GM12878 (cell line): ENCODE measurements around the gene PCBP4. TPM values are rescaled to one million over a fixed set of nuclear protein-coding genes. Genes with fewer than 3 reads are reported as not detected.
A peak's percentile ranks its signal among the peaks of the same experiment; 100 is the strongest.

ENCODE experiments used
- ATAC-seq: fragments of 200-7000 bp; cut with Tn5 transposase; 3 replicates; pipeline ENCODE4 v1.9.1; 2020; ENCODE audit warnings: mild to moderate bottlenecking, moderate library complexity
- BruUV-seq: library from RNA; stranded (reverse); fragments of 400-500 nt; replicated peaks from 2 replicates; lab custom pipeline; 2021; lab: Mats Ljungman, UMichigan
- CTCF ChIA-PET: fragments of 300-600 bp; sonication (Branson Sonifier 250); formaldehyde crosslinking; extraction: SDS; loops from one replicate; lab custom pipeline; 2021; ENCODE audit warnings: inconsistent platforms; lab: Yijun Ruan, JAX
- POLR2A ChIA-PET: fragments of 350-600 bp; formaldehyde crosslinking; extraction: SDS; loops from one replicate; lab custom pipeline; 2021; ENCODE audit warnings: inconsistent platforms; lab: Charles Lee
- RAD21 ChIA-PET: fragments of 300-600 bp; sonication (Branson Sonifier 250); formaldehyde crosslinking; loops from one replicate; lab custom pipeline; 2023; ENCODE audit warnings: antibody characterized with exemption; ENCODE audit not compliant: unreplicated experiment; lab: Charles Lee
- SMC1A ChIA-PET: fragments of 300-600 bp; sonication (Branson Sonifier 250); formaldehyde crosslinking; loops from one replicate; lab custom pipeline; 2023; ENCODE audit not compliant: unreplicated experiment, uncharacterized antibody; lab: Charles Lee
- DNase-seq: peaks from one replicate; pipeline ENCODE4 v3.0.0-alpha.2; 2011; ENCODE audit warnings: low read depth, low spot score
- FAIRE-seq: peaks from 3 replicates; lab custom pipeline; 2011; peaks lifted over from hg19 to GRCh38; lab: Jason Lieb, UNC
- H2AFZ ChIP-seq: 2 replicates; pipeline ENCODE4 v1.6.0; 2011; ENCODE audit warnings: low read depth, low read length, control low read depth; ENCODE audit not compliant: control insufficient read depth
- H3K27ac ChIP-seq: 2 replicates; pipeline ENCODE4 v1.5.1; 2011; ENCODE audit warnings: control low read depth; ENCODE audit not compliant: control insufficient read depth, insufficient read depth
- H3K27me3 ChIP-seq, 2 experiments: replicated peaks in 1 of 2; 2 replicates each; pipeline versions ENCODE4 v1.6.0 to v1.6.1; 2011; ENCODE audit warnings: low read length in 1 of 2; ENCODE audit not compliant: control insufficient read depth in 2 of 2, insufficient read depth in 2 of 2
- H3K36me3 ChIP-seq, 2 experiments: 2 replicates each; pipeline ENCODE4 v1.5.1; 2011; ENCODE audit warnings: low read length in 1 of 2; ENCODE audit not compliant: control insufficient read depth in 2 of 2, insufficient read depth in 2 of 2
- H3K4me1 ChIP-seq: 2 replicates; pipeline ENCODE4 v1.6.1; 2011; ENCODE audit warnings: mild to moderate bottlenecking, low read length, moderate library complexity, mixed read lengths; ENCODE audit not compliant: control insufficient read depth, insufficient read depth
- H3K4me2 ChIP-seq: 2 replicates; pipeline ENCODE4 v1.6.0; 2011; ENCODE audit warnings: control low read depth; ENCODE audit not compliant: control insufficient read depth, insufficient read depth
- H3K4me3 ChIP-seq: fragments of 200-600 bp; sonication (generic); 2 replicates; pipeline ENCODE4 v1.5.1; 2016
- H3K79me2 ChIP-seq: 2 replicates; pipeline ENCODE4 v1.6.0; 2011; ENCODE audit warnings: low read length; ENCODE audit not compliant: control insufficient read depth, insufficient read depth
- H3K9ac ChIP-seq: 2 replicates; pipeline ENCODE4 v1.8.0; 2011; ENCODE audit warnings: low read length, control low read depth, mixed read lengths; ENCODE audit not compliant: control insufficient read depth, insufficient read depth
- H3K9me3 ChIP-seq: replicated peaks from 3 replicates; pipeline ENCODE4 v1.5.1; 2011; ENCODE audit warnings: mild to moderate bottlenecking, low read length; ENCODE audit not compliant: control insufficient read depth, insufficient read depth
- H4K20me1 ChIP-seq: 2 replicates; pipeline ENCODE4 v1.6.0; 2011; ENCODE audit not compliant: control insufficient read depth, insufficient read depth
- CBFB ChIP-seq: IDR thresholded peaks from 2 replicates; pipeline ENCODE4 v1.6.1; 2016; ENCODE audit warnings: antibody characterized with exemption, low read depth
- IKZF1 ChIP-seq: fragments of 450-650 bp; conservative IDR thresholded peaks from 2 replicates; pipeline ENCODE4 v1.6.1; 2017; ENCODE audit warnings: antibody characterized with exemption, mild to moderate bottlenecking
- PBX3 ChIP-seq: IDR thresholded peaks from 2 replicates; pipeline ENCODE4 v1.6.1; 2011; ENCODE audit warnings: mild to moderate bottlenecking, low read depth, low read length, moderate library complexity; ENCODE audit not compliant: insufficient replicate concordance
- RAD21 ChIP-seq: IDR thresholded peaks from 2 replicates; pipeline ENCODE4 v1.6.1; 2011; ENCODE audit warnings: mild to moderate bottlenecking, low read depth, low read length, moderate library complexity; ENCODE audit not compliant: insufficient read depth
- WRNIP1 ChIP-seq: IDR thresholded peaks from 2 replicates; pipeline ENCODE4 v1.6.1; 2011; ENCODE audit warnings: low read depth, low read length, improper control_type of control experiment, borderline replicate concordance
- WGBS: methylation state at CpG from one replicate; pipeline ENCODE4 v1.1.6; 2016; ENCODE audit warnings: low lambda C conversion rate; ENCODE audit not compliant: insufficient replicate concordance, insufficient coverage; ENCODE audit errors: missing lambda C conversion rate; 5-methylcytosine and 5-hydroxymethylcytosine counted together
- in situ Hi-C: fragments of 300-500 bp; cut with MboI; formaldehyde crosslinking; loops from 9 replicates; pipeline ENCODE4 v1.14.3; 2018; ENCODE audit warnings: mixed read lengths
- intact Hi-C: fragments of 100-400 bp; cut with micrococcal nuclease; formaldehyde crosslinking; loops from one replicate; pipeline ENCODE4 v1.14.2; 2022; ENCODE audit not compliant: unreplicated experiment
- polyA plus RNA-seq, 11 experiments: library from polyadenylated mRNA; depleted of rRNA in 4 of 11; unstranded in 6 of 11; stranded (reverse) in 5 of 11; fragments of >200 nt; fragmentation: Nextera tagmentation in 4 of 11; fragmentation: Illumina TruSeq in 1 of 11; extraction: Ambion mirVana in 4 of 11; extraction: Trizol in 1 of 11; gene quantifications; 1 replicate in 1 of 11; 2 replicates in 10 of 11; pipeline versions ENCODE4 v1.2.1 to v1.2.3, GENCODE V29; 2011 to 2016; ENCODE audit warnings: inconsistent platforms in 2 of 11, missing spikeins in 2 of 11, low read depth in 1 of 11
- total RNA-seq, 4 experiments: library from RNA; depleted of rRNA in 3 of 4; stranded (reverse); fragments of >200 nt in 3 of 4; fragmentation: Illumina TruSeq in 1 of 4; extraction: Trizol in 1 of 4; gene quantifications; 2 replicates each; pipeline versions ENCODE4 v1.2.1 to v1.2.3, GENCODE V29; 2013 to 2021
- TF ChIP-seq, protein P1 (sequence below), 3 experiments: IDR thresholded peaks in 2 of 3; conservative IDR thresholded peaks in 1 of 3; 2 replicates each; pipeline ENCODE4 v1.5.1; 2011; ENCODE audit warnings: low read depth in 3 of 3, low read length in 3 of 3, mild to moderate bottlenecking in 3 of 3, control low read depth in 2 of 3, moderate library complexity in 2 of 3, inconsistent platforms in 1 of 3, mixed read lengths in 1 of 3; ENCODE audit not compliant: control insufficient read depth in 2 of 3, insufficient read depth in 1 of 3; ENCODE audit errors: extremely low read depth in 1 of 3

PCBP4 gene
- total and polyA plus RNA-seq, 10 of the 15 experiments (the other 5 are each of a cell fraction or from before 2014, with no cell fraction given) = 0.05 to 14.5 (median 4.2) TPM

- Histone ChIP-seq H3K27me3 (no peaks in the 10 kb centered on the region), H3K27ac (no peak overlapping the region), H3K36me3 (no peaks in the 10 kb centered on the region), H2AFZ (peak overlapping the region; percentile 29; the same call in 1 of the 2 replicates), H3K79me2 (no peaks in the 10 kb centered on the region), H3K4me1 (peaks cover 4% of the 10 kb centered on the region), H3K4me3 (no peak overlapping the region), H3K9me3 (no peaks in the 10 kb centered on the region), H3K4me2 (no peak overlapping the region), H4K20me1 (no peaks in the 10 kb centered on the region), H3K9ac (no peak overlapping the region)
- TF ChIP-seq WRNIP1 (no peak), IKZF1 (0 out of 2 replicates have a peak, but pooled peaks have one; percentile 2)
- DNase-seq = no peak
- ChIA-PET RAD21 (interaction anchor here (0.8 to 2.5 kb wide), 7 partner anchors 8 to 108 kb away, joined by 3 to 17 read pairs (median 6); partner anchors contain the start of gene DUSP7), CTCF (interaction anchor here (0.9 to 8.2 kb wide), 8 partner anchors 8 to 139 kb away, joined by 3 to 93 read pairs (median 6); partner anchors contain the start of genes DUSP7 and POC1A), SMC1A (interaction anchor here (0.6 to 12.8 kb wide), 6 partner anchors 8 to 925 kb away, joined by 3 to 116 read pairs (median 3); partner anchors contain the start of gene DUSP7), POLR2A (interaction anchor here (0.7 to 2.1 kb wide), 6 partner anchors 8 to 106 kb away, joined by 3 to 6 read pairs (median 4); partner anchors contain the start of gene DUSP7)
- WGBS = 42% methylated on average over 13 of the region's 13 CpGs
- BruUV-seq = no TSS peak
- intact Hi-C loops = no loop called here
- no peak for FAIRE-seq
- in situ Hi-C loops = no loop called here
- peak; percentile 44 for ATAC-seq
Measured at GRCh38 chr3:52015438-52016228, 48.4 kb upstream of the PCBP4 start.

DNA sequence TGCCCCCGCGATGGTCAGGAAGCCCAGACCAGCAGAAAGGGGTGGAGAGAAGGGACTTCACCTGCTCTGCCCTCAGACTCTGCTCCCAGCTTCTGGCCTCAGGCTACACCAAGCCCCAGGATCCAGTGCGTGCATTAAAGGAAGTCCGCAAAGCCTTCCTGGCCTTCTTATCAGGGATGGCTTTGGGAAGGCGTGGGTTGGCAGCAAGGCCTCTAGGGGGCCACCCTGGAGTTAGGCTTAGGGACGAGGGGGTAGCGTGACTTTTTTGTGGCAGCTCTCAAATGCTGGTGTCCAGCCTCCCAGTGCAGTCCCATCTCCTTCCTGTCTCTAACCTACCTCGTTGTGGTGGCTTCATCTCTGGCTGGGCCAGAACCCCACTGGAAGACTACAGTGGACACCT lies 47.4 kb upstream of the PCBP4 start:
- Histone ChIP-seq H3K79me2 (no peaks in the 10 kb centered on the region), H3K9me3 (no peaks in the 10 kb centered on the region), H2AFZ (no peak overlapping the region), H3K4me1 (peaks cover 4% of the 10 kb centered on the region), H3K27me3 (no peaks in the 10 kb centered on the region), H4K20me1 (no peaks in the 10 kb centered on the region), H3K27ac (no peak overlapping the region), H3K9ac (no peak overlapping the region), H3K4me3 (no peak overlapping the region), H3K36me3 (no peaks in the 10 kb centered on the region), H3K4me2 (no peak overlapping the region)
- POLR2A ChIA-PET = interaction anchor here (0.5 to 2.1 kb wide), 5 partner anchors 10 to 56 kb away, joined by 3 to 6 read pairs (median 5); partner anchors contain the start of genes DUSP7 and RPL29
- 57% methylated on average over 8 of the region's 8 CpGs for WGBS
- DNase-seq (no peak), FAIRE-seq (no peak), ATAC-seq (peak; percentile 22)
- BruUV-seq = no TSS peak
- CTCF ChIA-PET = interaction anchor here (1.7 to 8.2 kb wide), 4 partner anchors 10 to 109 kb away, joined by 3 to 93 read pairs (median 32); partner anchors contain the start of gene DUSP7
- intact Hi-C loops (no loop called here), in situ Hi-C loops (no loop called here)
- no peak for TF ChIP-seq CBFB
- TF ChIP-seq, protein P1, sequence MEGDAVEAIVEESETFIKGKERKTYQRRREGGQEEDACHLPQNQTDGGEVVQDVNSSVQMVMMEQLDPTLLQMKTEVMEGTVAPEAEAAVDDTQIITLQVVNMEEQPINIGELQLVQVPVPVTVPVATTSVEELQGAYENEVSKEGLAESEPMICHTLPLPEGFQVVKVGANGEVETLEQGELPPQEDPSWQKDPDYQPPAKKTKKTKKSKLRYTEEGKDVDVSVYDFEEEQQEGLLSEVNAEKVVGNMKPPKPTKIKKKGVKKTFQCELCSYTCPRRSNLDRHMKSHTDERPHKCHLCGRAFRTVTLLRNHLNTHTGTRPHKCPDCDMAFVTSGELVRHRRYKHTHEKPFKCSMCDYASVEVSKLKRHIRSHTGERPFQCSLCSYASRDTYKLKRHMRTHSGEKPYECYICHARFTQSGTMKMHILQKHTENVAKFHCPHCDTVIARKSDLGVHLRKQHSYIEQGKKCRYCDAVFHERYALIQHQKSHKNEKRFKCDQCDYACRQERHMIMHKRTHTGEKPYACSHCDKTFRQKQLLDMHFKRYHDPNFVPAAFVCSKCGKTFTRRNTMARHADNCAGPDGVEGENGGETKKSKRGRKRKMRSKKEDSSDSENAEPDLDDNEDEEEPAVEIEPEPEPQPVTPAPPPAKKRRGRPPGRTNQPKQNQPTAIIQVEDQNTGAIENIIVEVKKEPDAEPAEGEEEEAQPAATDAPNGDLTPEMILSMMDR (IDR thresholded peaks at IDR 0.05 in 2 of 3, conservative IDR thresholded peaks at IDR 0.05 in 1 of 3; ENCODE audit: control insufficient read depth in 2 of 3, extremely low read depth in 1 of 3, insufficient read depth in 1 of 3, low read depth in 3 of 3, low read length in 3 of 3) = 0 out of 6 replicates have a peak, but pooled peaks of 1 of the 3 experiments have one; percentile 17
- TF ChIP-seq PBX3 = no peak
- peak; percentile 3; the same call in 1 of the 2 replicates for TF ChIP-seq RAD21
- SMC1A ChIA-PET = interaction anchor here (1.0 to 12.8 kb wide), 5 partner anchors 11 to 140 kb away, joined by 3 to 116 read pairs (median 9); partner anchors contain the start of genes DUSP7 and POC1A
- RAD21 ChIA-PET = interaction anchor here (1.0 to 2.5 kb wide), 9 partner anchors 9 to 109 kb away, joined by 3 to 17 read pairs (median 5); partner anchors contain the start of gene DUSP7
